Measurements from ENCODE around the gene KCNK7. TPM values are rescaled to one million over a fixed set of nuclear protein-coding genes. Genes with fewer than 3 reads are reported as not detected.

KCNK7 gene
- total RNA-seq, 1 experiment from 2014 or later, result 1.8 TPM

- no peak overlapping the region for H3K23ac ChIP-seq (ENCODE audit: insufficient read length, low read depth, low read length)
- H3K79me2 ChIP-seq (ENCODE audit: insufficient read depth, low read length), result no peaks in the 10 kb centered on the region
- H2BK5ac ChIP-seq (ENCODE audit: insufficient read length, low read length), result no peak overlapping the region
- no peak overlapping the region for H2BK15ac ChIP-seq (ENCODE audit: low read depth, low read length)
- no peak overlapping the region for H2BK120ac ChIP-seq (ENCODE audit: low read depth, low read length, poor library complexity, severe bottlenecking)
- Mint-ChIP-seq H3K27ac (no peak overlapping the region), H3K36me3 (ENCODE audit: insufficient read depth in 1 of 3, low read depth in 3 of 3) (peaks cover 11 to 68% (median 63%) of the 10 kb centered on the region in 3 experiments; a peak in 6 of 7 replicates), H3K4me1 (no peaks in the 10 kb centered on the region), H3K27me3 (ENCODE audit: low read depth) (no peaks in the 10 kb centered on the region), H3K4me3 (no peak overlapping the region), H3K9me3 (no peaks in the 10 kb centered on the region)
- H3K4me1 ChIP-seq (ENCODE audit: insufficient read depth, low read length), result no peaks in the 10 kb centered on the region
- no peak overlapping the region for H2BK20ac ChIP-seq (ENCODE audit: low read depth, low read length, poor library complexity, severe bottlenecking)
- H4K91ac ChIP-seq (ENCODE audit: insufficient read length, low read depth, low read length), result no peak overlapping the region
- H3K14ac ChIP-seq (ENCODE audit: insufficient read depth, low read length), result no peak overlapping the region
- no peak overlapping the region for H3K56ac ChIP-seq (ENCODE audit: insufficient read length, low read depth, low read length)
- no peak overlapping the region for H2BK12ac ChIP-seq (ENCODE audit: insufficient read length, low read depth, low read length)
- H3K9me3 ChIP-seq (ENCODE audit: control insufficient read depth, low read depth, low read length), result no peaks in the 10 kb centered on the region
- no peaks in the 10 kb centered on the region for H3K23me2 ChIP-seq (ENCODE audit: insufficient read length, low read depth, low read length, poor library complexity, severe bottlenecking)
- H4K8ac ChIP-seq (replicated peaks; ENCODE audit: insufficient read length, low read depth, low read length), result no peak overlapping the region
- H3K79me1 ChIP-seq (ENCODE audit: insufficient read depth, low read depth, low read length, poor library complexity, severe bottlenecking), result no peaks in the 10 kb centered on the region
- H3K27me3 ChIP-seq (ENCODE audit: insufficient read depth, low read length), result no peaks in the 10 kb centered on the region
- H2AFZ ChIP-seq (ENCODE audit: low read length), result no peak overlapping the region
- no peak overlapping the region for H2AK5ac ChIP-seq (ENCODE audit: insufficient read length, low read length)
- H3K18ac ChIP-seq (ENCODE audit: insufficient read length, low read depth, low read length), result no peak overlapping the region
- H3K4ac ChIP-seq (ENCODE audit: low read depth, low read length), result no peak overlapping the region
- TF ChIP-seq CTCF (conservative IDR thresholded peaks at IDR 0.05), result no peak
- H3K27ac ChIP-seq (ENCODE audit: insufficient read length, low read depth, low read length), result no peak overlapping the region
- WGBS (ENCODE audit: extremely low coverage, insufficient read length, low lambda C conversion rate), result no CpG with 5 or more reads among the region's 14 CpGs
- H4K5ac ChIP-seq (ENCODE audit: insufficient read length, low read depth, low read length), result no peak overlapping the region
- H3T11ph ChIP-seq (ENCODE audit: low read length), result no peak overlapping the region
- H3K9ac ChIP-seq (ENCODE audit: extremely low read depth, insufficient read length, low read length), result no peak overlapping the region
- H3K4me2 ChIP-seq (ENCODE audit: insufficient read depth, insufficient read length, low read length), result no peak overlapping the region
- H4K20me1 ChIP-seq (ENCODE audit: control insufficient read depth, insufficient read depth, insufficient read length), result no peaks in the 10 kb centered on the region
- DNase-seq, result no peak
These were observed 34.0 kb upstream of the KCNK7 start for GRCh38 chr11:65629579-65629978.
